ENCODE data around the gene FTO.

GRCh38 chr16:53848277-53848942 lies 144.5 kb downstream of the FTO start:
- TF ChIP-seq EZH2phosphoT487 (IDR thresholded peaks at IDR 0.05; ENCODE audit: low read depth, severe bottlenecking, unreplicated experiment) (no peak), EZH2 (IDR thresholded peaks at IDR 0.05; ENCODE audit: borderline replicate concordance) (no peak)
- TF ChIP-seq, protein P1, sequence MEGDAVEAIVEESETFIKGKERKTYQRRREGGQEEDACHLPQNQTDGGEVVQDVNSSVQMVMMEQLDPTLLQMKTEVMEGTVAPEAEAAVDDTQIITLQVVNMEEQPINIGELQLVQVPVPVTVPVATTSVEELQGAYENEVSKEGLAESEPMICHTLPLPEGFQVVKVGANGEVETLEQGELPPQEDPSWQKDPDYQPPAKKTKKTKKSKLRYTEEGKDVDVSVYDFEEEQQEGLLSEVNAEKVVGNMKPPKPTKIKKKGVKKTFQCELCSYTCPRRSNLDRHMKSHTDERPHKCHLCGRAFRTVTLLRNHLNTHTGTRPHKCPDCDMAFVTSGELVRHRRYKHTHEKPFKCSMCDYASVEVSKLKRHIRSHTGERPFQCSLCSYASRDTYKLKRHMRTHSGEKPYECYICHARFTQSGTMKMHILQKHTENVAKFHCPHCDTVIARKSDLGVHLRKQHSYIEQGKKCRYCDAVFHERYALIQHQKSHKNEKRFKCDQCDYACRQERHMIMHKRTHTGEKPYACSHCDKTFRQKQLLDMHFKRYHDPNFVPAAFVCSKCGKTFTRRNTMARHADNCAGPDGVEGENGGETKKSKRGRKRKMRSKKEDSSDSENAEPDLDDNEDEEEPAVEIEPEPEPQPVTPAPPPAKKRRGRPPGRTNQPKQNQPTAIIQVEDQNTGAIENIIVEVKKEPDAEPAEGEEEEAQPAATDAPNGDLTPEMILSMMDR (IDR thresholded peaks at IDR 0.05; ENCODE audit: poor library complexity) = no peak

All from hepatocyte (in vitro differentiated cells).